ENCODE data around the gene SSPN.

Gene SSPN, protein sequence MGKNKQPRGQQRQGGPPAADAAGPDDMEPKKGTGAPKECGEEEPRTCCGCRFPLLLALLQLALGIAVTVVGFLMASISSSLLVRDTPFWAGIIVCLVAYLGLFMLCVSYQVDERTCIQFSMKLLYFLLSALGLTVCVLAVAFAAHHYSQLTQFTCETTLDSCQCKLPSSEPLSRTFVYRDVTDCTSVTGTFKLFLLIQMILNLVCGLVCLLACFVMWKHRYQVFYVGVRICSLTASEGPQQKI

DNA sequence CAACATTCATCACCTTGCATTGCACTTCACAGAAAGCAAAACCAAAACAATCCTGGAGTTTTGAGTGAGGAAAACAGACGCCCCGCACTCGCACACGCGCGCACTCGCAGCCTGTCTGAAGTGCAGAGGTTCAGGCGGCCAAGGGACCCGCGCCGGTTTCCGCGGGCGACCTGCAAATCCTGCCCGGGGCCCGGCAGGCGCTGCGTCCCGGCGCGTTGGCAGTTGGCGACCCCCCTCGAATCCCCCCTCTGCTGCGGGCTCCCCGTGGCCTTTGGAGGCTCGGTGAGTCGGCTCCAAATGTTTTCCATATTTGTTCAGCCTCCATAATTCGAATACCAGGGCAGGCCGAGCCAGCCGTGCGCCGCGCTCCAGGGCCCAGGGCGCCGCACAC lies at the start of gene SSPN:
SSPN (plus strand) TSS at position 324 of the 391 bp plus-strand sequence. CDS start 100 bp downstream, outside the sequence.
- DNase-seq: no peak

DNA sequence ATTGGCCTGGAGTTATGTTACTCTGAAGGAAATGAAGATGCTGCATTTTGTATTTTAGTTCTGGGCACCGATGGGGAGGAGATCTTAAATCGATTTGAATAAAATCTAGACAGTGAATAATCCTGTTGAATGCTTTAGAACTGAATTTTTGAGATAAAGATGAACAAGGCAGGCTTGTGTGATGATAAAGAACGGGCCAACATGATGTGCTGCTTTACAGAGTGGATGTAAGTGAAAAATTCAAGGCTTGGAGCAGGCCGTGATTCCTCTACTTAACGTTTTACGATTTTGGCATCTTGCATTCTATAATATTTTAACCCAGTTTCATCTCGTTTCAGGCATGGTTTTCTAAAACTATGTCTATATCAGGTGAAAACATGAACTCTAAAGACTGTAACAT lies 47.1 kb upstream of the SSPN start:
- DNase-seq: no peak

DNA sequence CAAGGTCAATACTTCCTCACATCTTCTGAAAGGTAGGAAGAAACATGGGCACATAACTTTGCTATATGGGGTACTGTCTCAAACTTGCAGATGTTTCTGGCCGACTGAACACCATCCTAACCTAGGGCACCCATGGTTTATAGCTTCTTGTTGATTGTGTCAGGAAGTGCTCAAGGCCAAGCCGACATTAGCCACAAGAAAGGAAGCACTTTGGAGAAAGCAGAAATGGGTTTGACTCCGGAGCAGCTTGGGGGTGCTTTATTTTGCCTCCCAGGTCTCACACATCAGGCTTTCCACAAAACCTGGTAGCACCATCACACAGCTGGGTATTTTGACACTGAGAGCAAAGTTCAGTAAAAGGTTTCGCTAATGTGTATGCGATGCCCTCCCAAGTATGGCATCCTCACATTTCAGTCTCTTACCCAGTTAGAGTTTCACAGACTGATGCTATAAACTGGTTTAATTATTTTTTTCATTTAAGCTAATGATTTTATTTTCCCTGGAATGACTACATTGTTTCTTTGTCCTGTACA lies 45.3 kb upstream of the SSPN start:
- no peak for DNase-seq

DNA sequence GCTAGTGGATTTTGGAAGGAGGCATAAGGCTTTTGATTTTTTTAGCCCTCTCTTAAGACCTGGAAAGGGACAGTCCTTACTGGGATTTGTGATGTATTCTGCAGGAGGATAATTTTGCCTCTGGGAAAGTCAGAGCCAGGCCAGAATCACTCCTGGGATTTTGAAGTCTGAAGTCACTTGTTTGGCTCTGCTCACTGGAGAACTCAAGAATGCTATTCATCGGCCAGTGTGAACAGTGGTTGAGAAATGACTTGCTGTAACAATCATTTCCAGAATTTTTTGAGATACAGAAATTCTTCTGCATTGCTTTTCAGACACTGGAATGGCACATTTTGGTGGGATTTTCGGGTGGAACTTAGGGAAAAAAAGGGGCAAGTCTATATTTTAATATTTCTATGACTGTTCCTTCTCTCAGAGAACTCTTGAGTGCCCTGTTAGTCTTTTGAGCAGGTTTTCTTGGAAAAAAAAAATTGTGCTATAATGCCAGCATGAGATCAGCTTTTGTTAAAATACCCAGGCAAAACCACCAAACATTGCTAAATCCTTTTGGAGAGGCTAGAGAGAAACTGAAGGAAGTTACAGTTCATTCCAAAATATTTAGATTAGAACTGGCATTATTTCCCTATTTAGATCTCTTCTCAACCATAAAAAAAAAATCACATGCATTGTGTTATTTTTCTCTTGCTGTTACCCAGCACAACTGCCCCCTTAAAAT lies 44.5 kb upstream of the SSPN start:
- DNase-seq: no peak

DNA sequence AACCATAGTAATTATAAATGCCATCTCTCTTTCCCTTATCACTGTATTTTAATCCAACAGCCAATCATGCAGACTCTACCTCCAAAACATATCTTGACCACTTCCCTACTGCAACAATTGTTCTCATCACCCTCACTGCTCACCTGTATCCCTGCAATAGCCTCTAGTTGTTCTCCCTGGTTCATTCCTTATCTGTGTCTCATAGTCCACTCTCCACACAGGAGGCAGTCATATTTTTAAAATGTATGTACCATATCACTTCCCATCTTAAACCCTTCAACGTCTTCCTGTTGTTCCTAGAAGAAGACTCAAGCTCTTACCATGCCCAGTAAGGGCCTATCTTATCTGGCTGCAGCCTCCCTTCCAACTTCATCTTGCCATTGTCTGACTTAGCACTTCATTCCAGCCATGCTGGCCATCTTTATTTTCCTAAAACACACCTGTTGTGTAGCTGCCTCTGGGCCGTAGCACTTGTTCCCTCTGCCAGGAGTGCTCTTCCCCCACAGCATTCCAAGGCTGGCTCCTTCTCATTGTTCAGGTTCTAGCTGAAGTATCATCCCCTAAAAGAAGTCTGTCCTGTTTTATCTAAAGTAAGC lies 42.8 kb upstream of the SSPN start:
- no peak for DNase-seq

DNA sequence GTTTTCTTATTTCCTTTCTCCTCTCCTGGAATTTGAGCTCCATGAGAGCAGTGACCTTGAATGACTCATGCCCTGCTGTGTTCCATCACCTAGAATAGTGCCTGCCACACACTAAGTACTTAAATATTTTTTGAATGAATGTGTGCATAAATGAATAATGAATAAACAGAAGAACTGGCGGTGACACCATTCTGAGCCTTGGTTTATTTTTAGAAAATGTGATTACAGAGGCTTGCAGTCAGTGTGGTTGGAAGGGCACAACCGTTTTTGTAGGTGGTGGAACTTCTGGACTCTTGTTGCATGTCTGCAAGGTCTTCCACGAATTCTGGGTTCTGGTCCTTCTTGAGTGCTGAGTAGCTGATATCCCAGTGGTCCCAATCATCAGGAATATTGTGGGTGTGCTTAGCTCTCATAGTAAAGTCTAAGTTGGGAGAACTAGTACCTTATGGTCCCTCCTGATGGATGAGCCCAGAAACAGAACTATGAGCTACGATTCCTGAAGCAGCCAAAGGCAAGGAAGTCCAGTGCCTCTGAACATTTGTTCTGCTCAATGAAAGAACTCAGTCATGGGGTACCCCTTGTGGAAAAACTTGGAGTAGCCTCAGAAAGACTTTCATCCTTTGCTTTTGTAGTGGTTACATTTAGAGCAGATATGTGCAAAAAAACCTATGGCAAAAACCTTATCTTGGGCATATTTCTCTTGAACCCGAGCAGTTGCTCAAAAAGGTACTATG lies 41.8 kb upstream of the SSPN start:
- no peak for DNase-seq

DNA sequence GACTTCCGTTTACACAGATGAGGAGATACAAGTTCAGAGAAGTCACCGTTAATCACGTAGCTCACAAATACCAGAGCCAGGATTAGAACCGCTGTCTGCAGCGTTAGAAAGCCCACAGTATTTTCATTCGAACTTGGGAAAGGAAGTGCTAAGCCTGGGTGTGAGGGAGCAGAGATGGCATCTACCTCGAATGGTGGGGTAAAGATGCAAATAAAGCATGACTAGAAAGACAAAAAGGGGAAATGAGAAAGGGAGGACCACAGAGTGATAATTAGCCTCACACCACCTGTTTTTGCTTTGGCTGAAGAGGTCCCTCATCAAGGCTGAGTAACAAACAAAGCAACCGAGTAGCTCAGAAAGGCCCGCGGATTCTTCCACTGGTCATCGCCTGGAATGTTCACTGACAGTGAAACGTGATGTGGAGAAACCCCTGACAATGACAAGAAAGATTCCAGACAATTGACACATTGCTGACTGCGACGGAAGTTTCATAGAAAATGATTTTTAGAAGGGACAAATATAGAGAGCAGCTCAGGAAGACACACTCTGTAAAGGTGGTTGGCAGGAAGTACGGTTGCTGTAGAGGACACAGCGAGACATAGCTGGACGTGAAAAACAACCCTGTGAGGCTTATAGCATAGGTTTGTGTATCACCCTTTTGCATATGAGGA lies 39.0 kb upstream of the SSPN start:
- DNase-seq: no peak

DNA sequence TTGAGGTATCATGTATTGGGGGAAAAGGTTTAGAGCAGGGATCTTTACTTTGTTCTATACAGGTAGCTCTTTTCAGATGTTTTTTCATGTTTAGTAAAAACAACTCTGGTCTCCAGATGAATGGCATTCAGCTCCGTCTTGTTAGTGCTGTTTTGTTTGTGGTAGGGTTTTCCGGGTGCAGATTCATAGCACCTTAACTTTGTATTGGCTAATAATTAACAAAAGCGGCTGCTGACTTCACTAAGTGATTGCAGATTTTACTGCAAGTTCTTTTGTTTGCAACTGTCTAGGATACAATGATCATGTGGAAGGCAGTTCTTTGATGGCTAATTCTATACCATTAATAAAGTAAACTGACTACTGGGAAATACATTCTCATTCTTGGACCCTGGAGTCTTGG lies 38.4 kb upstream of the SSPN start:
- no peak for DNase-seq

DNA sequence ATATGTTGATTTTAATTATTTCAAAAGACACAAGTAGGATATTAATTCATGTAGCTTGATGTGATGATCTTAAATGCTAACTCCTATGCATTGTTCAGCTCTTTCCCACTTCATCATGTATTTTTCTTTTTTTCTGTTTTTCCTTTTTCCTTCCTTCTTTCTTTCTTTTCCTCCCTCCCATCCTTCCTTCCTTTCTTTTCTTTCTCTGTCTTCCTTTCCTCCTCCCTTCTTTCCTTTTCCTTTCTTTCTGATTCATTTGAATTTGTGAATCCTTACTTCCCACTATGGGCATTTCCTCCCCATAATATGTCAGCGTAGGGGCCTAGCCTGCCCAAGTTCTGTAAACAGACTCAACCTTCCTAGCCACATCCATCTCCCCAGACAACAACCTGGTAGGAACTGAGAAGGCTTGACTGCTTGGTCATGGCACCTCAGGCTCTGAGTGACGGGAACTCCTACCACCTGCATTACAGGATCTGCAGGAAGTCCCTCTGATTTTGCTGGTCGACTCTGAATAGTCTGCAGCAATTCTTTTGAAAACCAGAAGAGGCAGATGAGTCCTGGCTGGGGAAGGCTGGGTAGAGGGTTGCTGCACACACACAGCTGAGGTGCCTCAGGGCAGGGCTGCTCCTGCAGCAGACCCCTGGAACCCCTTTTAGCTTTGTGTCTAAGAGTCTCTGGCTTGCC lies 37.2 kb upstream of the SSPN start:
- no peak for DNase-seq

DNA sequence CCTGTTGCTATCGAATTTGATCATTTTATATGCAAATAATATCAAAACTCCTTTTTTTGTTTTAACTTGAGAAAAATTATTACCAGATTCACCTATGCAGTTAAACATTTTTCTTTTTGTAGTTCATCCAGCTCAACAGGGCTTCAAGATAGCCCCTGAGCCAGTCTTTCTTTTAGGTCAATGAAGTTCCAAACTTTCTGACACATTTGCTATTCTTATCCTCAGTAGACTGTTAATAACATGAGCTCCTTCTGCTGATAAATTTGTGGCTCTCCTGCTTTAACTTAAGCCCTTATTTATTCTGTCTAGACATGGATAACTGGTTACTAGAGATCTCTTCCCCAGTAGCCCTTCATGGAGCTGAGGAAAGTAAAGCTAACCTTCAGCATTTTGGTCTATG lies 33.2 kb upstream of the SSPN start:
- DNase-seq: no peak

DNA sequence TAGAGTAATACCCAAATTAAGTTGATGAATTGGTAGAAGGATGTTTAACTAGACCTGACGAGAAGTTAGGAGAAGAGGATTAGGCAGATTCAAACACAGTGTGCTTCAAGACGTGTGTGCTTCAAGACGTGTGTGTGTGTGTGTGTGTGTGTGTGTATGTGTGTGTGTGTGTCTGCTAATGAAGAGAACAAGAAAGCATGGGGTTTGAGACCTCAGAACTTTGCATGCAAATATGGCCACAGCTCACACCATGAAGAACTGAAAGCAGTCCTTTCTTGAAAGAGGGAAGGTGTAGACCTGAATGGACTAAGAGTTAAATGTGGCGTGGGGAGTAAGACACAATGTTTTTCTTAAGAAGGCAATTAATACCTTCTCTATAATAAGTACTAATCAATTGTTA lies 32.5 kb upstream of the SSPN start:
- DNase-seq: no peak

DNA sequence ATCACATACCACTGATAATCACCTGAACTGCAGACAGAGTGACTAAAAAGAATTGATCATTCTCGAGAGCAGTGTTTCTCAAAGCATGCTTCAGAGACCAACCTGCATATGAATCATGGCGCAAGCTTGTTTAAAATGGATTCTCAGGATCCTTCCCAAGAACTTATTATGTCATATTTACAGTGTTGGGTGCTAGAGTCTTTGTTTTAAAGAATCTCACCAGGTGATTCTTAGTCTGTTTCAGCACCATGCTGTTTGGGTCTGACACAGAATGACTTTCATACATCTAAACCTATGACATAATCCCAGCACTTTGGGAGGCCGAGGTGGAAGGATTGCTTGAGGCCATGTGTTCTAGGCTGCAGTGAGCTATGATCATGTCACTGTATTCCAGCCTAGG lies 31.3 kb upstream of the SSPN start:
- no peak for DNase-seq

DNA sequence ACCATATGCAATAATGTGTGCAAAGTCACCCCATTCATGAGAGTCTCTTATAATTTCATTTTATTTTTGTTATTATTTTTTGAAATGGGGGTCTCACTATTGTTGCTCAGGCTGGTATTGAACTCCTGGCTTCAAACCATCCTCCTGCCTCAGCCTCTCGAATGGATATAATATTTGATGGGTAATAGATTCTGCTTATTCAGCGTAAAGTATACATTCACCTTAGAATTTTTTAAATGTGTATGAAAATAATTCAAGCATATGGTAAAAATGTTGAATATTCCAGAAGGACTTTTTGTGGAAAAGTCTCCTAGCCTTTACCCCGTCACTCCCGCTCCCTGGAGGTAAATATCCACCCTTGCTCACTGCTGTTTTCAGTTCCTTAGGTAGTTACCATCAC lies 23.4 kb upstream of the SSPN start:
- DNase-seq: no peak

DNA sequence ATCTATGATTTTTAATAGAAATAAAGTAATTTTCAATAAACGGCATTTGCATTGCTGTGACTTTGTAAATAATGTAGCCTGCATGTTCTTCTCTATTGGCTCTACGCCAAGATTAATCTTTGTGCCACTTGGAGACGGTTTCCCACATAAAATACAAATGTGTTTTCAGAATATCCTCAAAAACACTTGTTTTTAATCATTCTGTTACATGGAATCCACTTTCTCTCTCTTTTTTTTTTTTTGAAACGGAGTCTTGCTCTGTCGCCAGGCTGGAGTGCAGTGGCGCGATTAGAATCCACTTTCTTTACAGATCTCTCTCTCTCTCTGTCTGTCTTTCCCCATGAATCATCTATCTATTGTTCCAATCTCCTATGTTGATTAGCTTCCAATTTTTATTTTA lies 22.8 kb upstream of the SSPN start:
- DNase-seq: no peak

DNA sequence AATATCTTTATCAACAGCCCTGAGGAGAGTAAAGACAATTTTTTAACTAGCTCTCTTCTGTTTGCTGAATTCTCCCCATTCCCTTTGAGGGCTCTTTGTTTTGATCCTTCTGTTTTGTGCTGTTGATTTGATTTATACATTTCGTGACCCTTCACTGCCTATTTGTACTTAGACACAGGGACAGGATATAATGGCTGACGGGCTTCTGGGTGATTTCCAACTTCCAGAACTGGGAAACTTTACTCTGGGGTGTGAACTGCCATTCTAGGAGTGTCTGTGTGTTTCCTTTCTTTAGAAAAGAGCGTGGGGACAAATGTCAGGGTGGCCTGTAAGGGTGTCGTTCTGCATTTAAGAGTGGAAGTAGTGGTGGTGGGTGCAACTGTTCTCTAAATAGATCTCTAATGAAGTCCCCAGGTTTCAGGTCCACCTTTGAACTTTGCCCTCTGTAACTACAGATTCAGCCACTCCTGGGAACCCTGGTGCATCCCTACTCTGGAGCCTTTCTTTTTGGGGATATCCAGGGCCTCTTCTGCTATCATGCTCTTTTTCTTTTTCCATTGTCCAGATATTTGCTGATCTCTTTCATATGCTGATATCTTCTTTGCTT lies 22.3 kb upstream of the SSPN start:
- no peak for DNase-seq

DNA sequence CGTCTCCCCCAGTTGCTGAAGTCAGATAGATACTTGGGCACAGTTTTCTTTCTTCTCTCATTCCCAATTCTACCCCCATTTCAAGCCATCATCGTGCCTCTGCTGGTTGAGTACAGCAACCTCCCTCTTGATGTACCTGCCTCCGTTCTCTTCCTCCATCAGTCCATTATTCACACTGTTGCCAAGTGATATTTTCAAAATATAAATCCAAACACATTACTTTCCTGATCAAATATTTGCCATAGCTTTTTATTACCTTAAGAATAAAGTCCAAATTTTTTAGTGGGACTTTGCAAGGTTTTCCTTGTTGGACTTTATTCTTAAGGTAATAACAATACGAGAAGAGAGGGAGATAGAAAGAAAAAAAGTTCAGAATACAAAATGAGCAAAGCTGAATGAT lies 18.6 kb upstream of the SSPN start:
- DNase-seq: no peak

DNA sequence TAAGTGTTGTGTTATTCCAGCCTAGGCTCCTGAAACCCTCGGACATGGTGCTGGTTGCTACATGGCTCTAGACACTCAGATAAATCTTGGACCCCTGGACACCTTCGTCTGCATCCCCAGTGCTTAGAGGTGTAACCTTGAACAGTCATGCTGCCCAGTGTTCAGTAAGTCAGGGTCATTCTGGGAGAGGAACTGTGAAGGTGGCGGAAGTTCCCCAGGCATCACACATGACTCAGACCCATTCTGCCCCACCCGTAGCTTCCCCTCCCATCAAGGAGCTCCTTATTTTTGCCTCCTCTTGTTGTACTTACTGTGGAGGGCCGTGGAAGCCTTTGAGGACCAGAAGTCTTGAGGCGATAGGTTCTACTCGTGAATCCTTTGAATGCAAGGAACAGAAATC lies 18.1 kb upstream of the SSPN start:
- DNase-seq: no peak

DNA sequence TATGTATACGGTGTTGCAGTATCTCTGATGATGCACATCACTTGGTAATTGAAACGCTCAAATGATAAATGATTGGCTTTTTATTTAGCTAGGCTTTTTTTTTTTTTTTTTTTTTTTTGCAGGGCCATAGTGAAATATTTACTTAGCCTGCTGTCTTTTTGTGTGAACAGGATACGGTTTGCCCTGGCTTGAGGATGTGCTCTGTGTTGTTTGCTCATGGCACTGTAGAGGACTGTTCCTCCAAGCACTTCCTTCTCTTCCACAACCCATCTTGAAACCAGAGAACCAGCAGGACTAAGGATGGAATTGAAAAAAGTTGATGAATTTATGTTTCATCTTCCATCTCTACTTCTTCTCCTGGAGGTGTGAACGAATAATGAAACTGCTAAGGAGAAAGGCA lies 15.5 kb upstream of the SSPN start:
- DNase-seq: no peak

DNA sequence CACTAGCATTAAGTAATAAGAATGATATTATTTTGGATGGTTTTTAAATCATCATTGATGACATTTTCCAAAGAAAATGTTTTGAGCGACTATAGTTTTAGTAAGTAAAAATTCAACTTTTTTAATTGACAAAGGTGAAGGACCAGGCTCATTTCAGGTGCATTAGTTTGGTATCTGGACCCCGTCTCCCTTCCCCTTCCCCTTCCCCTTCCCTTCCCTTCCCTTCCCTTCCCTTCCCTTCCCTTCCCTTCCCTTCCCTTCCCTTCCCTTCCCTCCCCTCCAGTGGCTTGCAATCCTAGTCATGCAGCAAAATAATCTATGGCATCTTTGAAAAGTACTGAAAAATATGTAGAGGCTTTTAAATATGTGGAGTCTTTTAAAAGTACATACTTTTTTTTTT lies 13.0 kb upstream of the SSPN start:
- no peak for DNase-seq

DNA sequence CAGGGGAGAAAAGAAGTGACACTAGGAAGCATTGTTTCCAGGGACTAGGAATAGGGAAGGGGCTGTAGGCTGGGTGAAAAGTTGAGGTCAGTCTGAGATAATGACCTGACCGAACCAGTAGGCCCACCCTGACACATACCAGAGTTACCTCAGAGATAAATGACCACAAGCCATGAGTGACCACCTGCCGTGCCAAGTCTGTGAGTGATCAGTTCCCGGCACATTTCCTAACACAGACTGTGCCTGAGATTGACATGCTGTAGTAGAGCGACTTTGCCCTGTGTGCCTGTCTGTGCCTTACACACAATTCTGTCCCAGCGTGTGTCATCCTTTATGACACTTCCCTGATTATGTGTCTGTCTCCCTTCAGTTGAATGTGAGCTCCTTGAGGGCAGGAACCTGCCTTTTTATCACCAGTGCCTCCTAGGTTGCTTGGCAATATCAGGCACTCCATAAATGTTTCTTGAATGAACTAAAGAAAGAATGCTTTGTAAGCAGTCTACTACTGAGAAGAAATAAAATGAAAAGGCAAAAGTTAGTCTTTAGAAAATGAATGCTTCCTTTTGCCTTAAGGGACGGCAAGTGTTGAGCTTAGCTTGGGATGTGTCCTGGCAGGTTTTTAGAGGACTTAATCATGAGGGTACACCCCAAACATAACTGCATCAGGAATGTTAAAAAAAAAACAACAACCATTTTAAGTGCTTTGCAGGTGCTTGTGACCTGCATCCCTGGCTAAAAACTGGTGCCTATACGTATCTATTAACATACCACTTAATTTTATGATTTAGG lies 9.6 kb upstream of the SSPN start:
- no peak for DNase-seq

All from activated CD8-positive, alpha-beta memory T cell treated with anti-CD3 and anti-CD28 coated beads, Interleukin-2, amount 50 U/mL, for 4 hours (primary cell).